Activated T-helper 1 cell treated with Interleukin-2 at 50 U/mL for 16 hours (primary cell): Measurements from ENCODE around the gene COL15A1.
"Not testable (repeated sequence)": the region's sequence is repeated elsewhere in the genome, so short reads cannot be mapped to it uniquely, and the experiment has no call there.

ENCODE experiments used
- DNase-seq: peaks from one replicate; pipeline ENCODE4 v3.0.0-alpha.2; 2020; ENCODE audit warnings: low read depth

The COL15A1 gene

GRCh38 chr9:98994172-98995058, 50.7 kb downstream of the COL15A1 start:
- no peak for DNase-seq

GRCh38 chr9:98995059-98995671, 51.5 kb downstream of the COL15A1 start:
- no peak for DNase-seq

- no peak for DNase-seq
Observed at GRCh38 chr9:98995971-98996504, 52.3 kb downstream of the COL15A1 start.

GRCh38 chr9:98997604-98998003, 53.9 kb downstream of the COL15A1 start:
- no peak for DNase-seq

GRCh38 chr9:98998441-98999151, 54.9 kb downstream of the COL15A1 start:
- peak; percentile 25 for DNase-seq

- no peak for DNase-seq
Observed at GRCh38 chr9:98999152-98999525, 55.4 kb downstream of the COL15A1 start.

GRCh38 chr9:99000476-99001395, 57.0 kb downstream of the COL15A1 start:
- DNase-seq = peak; percentile 36

GRCh38 chr9:99001892-99002291, 58.2 kb downstream of the COL15A1 start:
- DNase-seq = no peak

- no peak for DNase-seq
Observed at GRCh38 chr9:99002706-99003105, 59.0 kb downstream of the COL15A1 start.

- DNase-seq = no peak
Observed at GRCh38 chr9:99003308-99003707, 59.6 kb downstream of the COL15A1 start.

- DNase-seq = no peak
Observed at GRCh38 chr9:99004115-99004514, 60.4 kb downstream of the COL15A1 start.

- no peak for DNase-seq
Observed at GRCh38 chr9:99004717-99005460, 61.2 kb downstream of the COL15A1 start.

- no peak for DNase-seq
Observed at GRCh38 chr9:99005651-99006050, 61.9 kb downstream of the COL15A1 start.

- no peak for DNase-seq
Observed at GRCh38 chr9:99006511-99006910, 62.8 kb downstream of the COL15A1 start.

- DNase-seq = no peak
Observed at GRCh38 chr9:99006979-99007378, 63.3 kb downstream of the COL15A1 start.

GRCh38 chr9:99008203-99008602, 64.5 kb downstream of the COL15A1 start:
- DNase-seq = no peak

- not testable (repeated sequence) for DNase-seq
Observed at GRCh38 chr9:99010393-99010792, 66.7 kb downstream of the COL15A1 start.

- DNase-seq = no peak
Observed at GRCh38 chr9:99011161-99011709, 67.5 kb downstream of the COL15A1 start.

- DNase-seq = no peak
Observed at GRCh38 chr9:99012957-99013512, 69.3 kb downstream of the COL15A1 start.

- no peak for DNase-seq
Observed at GRCh38 chr9:99013550-99013949, 69.8 kb downstream of the COL15A1 start.
